Coronary artery (tissue), 2 donors: ENCODE measurements around the gene CHRDL1.
"Not testable (repeated sequence)": the region's sequence is repeated elsewhere in the genome, so short reads cannot be mapped to it uniquely, and the experiment has no call there.

ENCODE experiments used
- DNase-seq: peaks from one replicate; pipeline ENCODE4 v3.0.0-alpha.2; 2017; ENCODE audit warnings: low spot score
- H3K27ac ChIP-seq, 2 donors: fragments of 200-600 bp; sonication (generic); one replicate each; pipeline ENCODE4 v1.5.1; 2016 to 2019
- H3K4me3 ChIP-seq: fragments of 200-600 bp; sonication (generic); 2 replicates; pipeline ENCODE4 v1.5.1; 2016; ENCODE audit warnings: mild to moderate bottlenecking, moderate library complexity
- CTCF ChIP-seq: fragments of 200-600 bp; sonication (generic); IDR thresholded peaks from one replicate; pipeline ENCODE4 v1.5.1; 2019; ENCODE audit warnings: antibody characterized with exemption

CHRDL1 gene

GRCh38 chrX:110669572-110669971 is 126.0 kb downstream of the CHRDL1 start:
- DNase-seq = no peak
- Histone ChIP-seq H3K27ac (no peak overlapping the region), H3K4me3 (no peak overlapping the region)
- TF ChIP-seq CTCF = no peak

GRCh38 chrX:110667706-110668105 is 127.9 kb downstream of the CHRDL1 start:
- no peak overlapping the region for H3K27ac ChIP-seq
- DNase-seq = no peak
- TF ChIP-seq CTCF = no peak
- H3K4me3 ChIP-seq = no peak overlapping the region

- DNase-seq = no peak
- H3K4me3 ChIP-seq = no peak overlapping the region
- TF ChIP-seq CTCF = no peak
- H3K27ac ChIP-seq = no peak overlapping the region
Measured at GRCh38 chrX:110665223-110666002, 130.2 kb downstream of the CHRDL1 start.

GRCh38 chrX:110657073-110657472 is 138.5 kb downstream of the CHRDL1 start:
- DNase-seq = no peak
- Histone ChIP-seq H3K27ac (no peak overlapping the region), H3K4me3 (no peak overlapping the region)
- no peak for TF ChIP-seq CTCF

- H3K4me3 ChIP-seq, H3K27ac ChIP-seq, DNase-seq: not testable (repeated sequence)
Measured at GRCh38 chrX:110654280-110654679, 141.3 kb downstream of the CHRDL1 start.

- no peak for TF ChIP-seq CTCF
- no peak for DNase-seq
- Histone ChIP-seq H3K27ac (no peak overlapping the region), H3K4me3 (no peak overlapping the region)
Measured at GRCh38 chrX:110646386-110646785, 149.2 kb downstream of the CHRDL1 start.
